Thyroid gland (tissue), 4 donors: ENCODE results near the gene HELLS. TPM values are rescaled to one million over a fixed set of nuclear protein-coding genes. Genes with fewer than 3 reads are reported as not detected.

Source experiments
- DNase-seq, 2 donors: peaks; one replicate each; pipeline ENCODE4 v3.0.0-alpha.2; 2019
- H3K27ac ChIP-seq, 3 donors: fragments of 200-600 bp; sonication (generic); 1 replicate in 2 of 3; 2 replicates in 1 of 3; pipeline ENCODE4 v1.5.1; 2016 to 2019; ENCODE audit warnings: mild to moderate bottlenecking in 1 of 3, moderate library complexity in 1 of 3
- H3K27me3 ChIP-seq: fragments of 200-600 bp; sonication (generic); one replicate; pipeline ENCODE4 v1.5.1; 2019
- H3K36me3 ChIP-seq, 2 donors: fragments of 200-600 bp; sonication (generic); one replicate each; pipeline ENCODE4 v1.5.1; 2016 to 2019
- H3K4me1 ChIP-seq, 2 donors: fragments of 200-600 bp; sonication (generic); one replicate each; pipeline ENCODE4 v1.5.1; 2017 to 2019
- H3K4me3 ChIP-seq, 3 donors: fragments of 200-600 bp; sonication (generic); replicated peaks in 1 of 3; 1 replicate in 2 of 3; 2 replicates in 1 of 3; pipeline ENCODE4 v1.5.1; 2016; ENCODE audit warnings: mild to moderate bottlenecking in 1 of 3
- H3K9me3 ChIP-seq: fragments of 200-600 bp; sonication (generic); one replicate; pipeline ENCODE4 v1.5.1; 2017
- POLR2A ChIP-seq, 2 donors: fragments of 450-650 bp; IDR thresholded peaks; one replicate each; pipeline ENCODE4 v1.6.1; 2017; ENCODE audit warnings: antibody characterized with exemption in 2 of 2, mild to moderate bottlenecking in 2 of 2, moderate library complexity in 1 of 2
- WGBS, 2 donors: methylation state at CpG; one replicate each; pipeline ENCODE4 v1.1.5; 2017; 5-methylcytosine and 5-hydroxymethylcytosine counted together
- intact Hi-C: fragments of 100-400 bp; cut with DNase I; formaldehyde crosslinking; loops from one replicate; pipeline ENCODE4 v1.15.1; 2023
- total RNA-seq, 4 donors: library from RNA; depleted of rRNA; stranded (reverse); fragments of >200 nt; gene quantifications; one replicate each; pipeline ENCODE4 v1.2.3, GENCODE V29; 2016
- TF ChIP-seq, protein P1 (sequence below), 6 experiments: fragments of 200-600 bp in 3 of 6; fragments of 450-650 bp in 3 of 6; sonication (generic) in 3 of 6; IDR thresholded peaks; one replicate each; pipeline ENCODE4 v1.5.1; 2016 to 2019; ENCODE audit warnings: antibody characterized with exemption in 6 of 6, mild to moderate bottlenecking in 2 of 6, inconsistent platforms in 1 of 6, moderate library complexity in 1 of 6

HELLS gene
- total RNA-seq: 10 to 100 TPM in 1 of 4 donors, 1 to 10 TPM in 3; 2.7 to 11.2 (median 8.4) TPM

DNA sequence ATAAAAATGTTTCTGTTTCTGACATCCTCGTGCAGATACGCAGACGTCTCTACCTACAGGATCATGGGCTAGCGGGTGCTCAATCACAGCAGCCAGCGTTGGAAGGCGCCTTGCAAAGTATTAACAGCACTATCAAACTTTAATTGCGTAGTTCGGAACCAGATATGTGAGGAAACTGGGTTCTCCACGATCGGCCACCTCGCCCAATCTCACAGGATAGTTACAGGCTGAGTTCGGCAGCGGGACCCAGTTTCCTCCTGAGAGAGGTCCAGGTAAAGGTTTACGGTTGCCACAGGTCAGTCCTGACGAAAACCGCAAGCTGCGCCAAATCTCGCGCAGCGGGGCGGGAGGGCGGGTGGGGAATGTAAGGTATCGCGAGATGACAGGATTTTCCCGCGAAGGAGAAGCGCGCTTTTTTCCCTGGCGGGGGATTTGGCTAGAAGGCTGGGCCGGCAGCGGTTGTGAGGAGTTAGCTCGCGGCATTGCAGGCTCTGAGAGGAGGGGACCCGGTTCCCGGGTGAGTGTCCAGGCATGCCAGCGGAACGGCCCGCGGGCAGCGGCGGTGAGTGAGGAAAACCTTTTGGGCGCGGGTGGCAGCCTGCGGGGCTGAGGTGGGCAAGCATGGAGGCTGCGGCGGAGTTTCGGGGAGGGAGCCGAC, at the start of gene HELLS:
Gene HELLS (plus strand): TSS at position 398 of the 658 bp plus-strand sequence. CDS start 134 bp downstream, at position 532.
- H3K4me1 ChIP-seq: peaks cover 0 to 14% of the 10 kb centered on the region in 2 donors
- peak; percentile 77 to 86 for DNase-seq
- intact Hi-C loops: no loop called here
- peak within 1 kb of the TSS in 2 of 3 donors; percentile 29 to 46 for H3K27ac ChIP-seq
- H3K4me3 ChIP-seq: peak within 1 kb of the TSS; percentile 11 to 62 (median 61)
- H3K27me3 ChIP-seq: no peaks in the 10 kb centered on the region
- 0 to 1% methylated on average over 32 to 37 of the region's 48 CpGs for WGBS, 2 donors
- TF ChIP-seq, protein P1, sequence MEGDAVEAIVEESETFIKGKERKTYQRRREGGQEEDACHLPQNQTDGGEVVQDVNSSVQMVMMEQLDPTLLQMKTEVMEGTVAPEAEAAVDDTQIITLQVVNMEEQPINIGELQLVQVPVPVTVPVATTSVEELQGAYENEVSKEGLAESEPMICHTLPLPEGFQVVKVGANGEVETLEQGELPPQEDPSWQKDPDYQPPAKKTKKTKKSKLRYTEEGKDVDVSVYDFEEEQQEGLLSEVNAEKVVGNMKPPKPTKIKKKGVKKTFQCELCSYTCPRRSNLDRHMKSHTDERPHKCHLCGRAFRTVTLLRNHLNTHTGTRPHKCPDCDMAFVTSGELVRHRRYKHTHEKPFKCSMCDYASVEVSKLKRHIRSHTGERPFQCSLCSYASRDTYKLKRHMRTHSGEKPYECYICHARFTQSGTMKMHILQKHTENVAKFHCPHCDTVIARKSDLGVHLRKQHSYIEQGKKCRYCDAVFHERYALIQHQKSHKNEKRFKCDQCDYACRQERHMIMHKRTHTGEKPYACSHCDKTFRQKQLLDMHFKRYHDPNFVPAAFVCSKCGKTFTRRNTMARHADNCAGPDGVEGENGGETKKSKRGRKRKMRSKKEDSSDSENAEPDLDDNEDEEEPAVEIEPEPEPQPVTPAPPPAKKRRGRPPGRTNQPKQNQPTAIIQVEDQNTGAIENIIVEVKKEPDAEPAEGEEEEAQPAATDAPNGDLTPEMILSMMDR (IDR thresholded peaks at IDR 0.05): peak in 1 of 6 experiments; percentile 11
- TF ChIP-seq POLR2A (IDR thresholded peaks at IDR 0.05): peak in 1 of 2 donors; percentile 31
- no peaks in the 10 kb centered on the region for H3K9me3 ChIP-seq
- H3K36me3 ChIP-seq: no peaks in the 10 kb centered on the region

DNA sequence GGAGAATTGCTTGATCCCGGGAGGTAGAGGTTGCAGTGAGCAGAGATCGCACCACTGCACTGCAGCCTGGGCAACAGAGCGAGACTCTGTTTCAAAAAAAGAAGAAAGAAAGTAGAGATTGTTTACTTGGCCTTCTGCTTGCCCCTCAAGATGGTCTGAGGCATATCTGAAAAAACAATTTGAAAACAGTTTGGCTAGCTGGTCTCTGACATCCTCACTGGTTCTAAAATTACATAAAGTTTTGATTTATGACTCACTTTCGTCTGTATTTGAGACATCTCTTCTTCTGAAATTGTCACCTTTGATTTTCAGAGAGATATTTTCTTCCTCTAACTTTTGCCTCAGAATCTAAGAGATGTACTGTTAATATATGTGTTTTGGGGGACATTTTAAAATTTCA, 49.6 kb upstream of the HELLS start:
- intact Hi-C loops: no loop called here
- no peak overlapping the region for H3K4me3 ChIP-seq
- 79 to 82% methylated on average over 4 of the region's 4 CpGs for WGBS, 2 donors
- no peak overlapping the region for H3K27ac ChIP-seq
- peaks cover 0 to under 1% of the 10 kb centered on the region in 2 donors for H3K4me1 ChIP-seq
- H3K27me3 ChIP-seq: no peaks in the 10 kb centered on the region
- H3K9me3 ChIP-seq: no peaks in the 10 kb centered on the region
- no peak for TF ChIP-seq POLR2A (IDR thresholded peaks at IDR 0.05)
- TF ChIP-seq, protein P1 (IDR thresholded peaks at IDR 0.05): no peak
- no peaks in the 10 kb centered on the region for H3K36me3 ChIP-seq
- no peak for DNase-seq

DNA sequence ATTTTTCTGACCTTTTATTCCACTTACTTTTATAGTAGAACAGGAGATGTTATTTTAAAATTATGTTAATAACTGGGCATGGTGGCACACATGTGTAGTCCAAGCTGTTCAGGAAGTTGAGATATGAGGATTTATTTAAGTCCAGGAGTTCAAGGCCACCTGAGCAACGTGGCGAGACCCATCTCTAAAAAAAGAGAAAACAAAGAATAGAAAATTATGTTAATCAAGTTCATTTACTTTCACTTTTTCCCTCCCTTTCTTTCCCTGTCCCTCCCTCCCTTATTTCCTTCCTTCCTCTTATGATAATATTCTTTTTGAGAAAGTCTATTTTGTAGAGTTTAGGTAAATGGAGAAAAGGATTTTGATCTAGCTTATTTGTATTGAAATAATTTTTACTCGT, 48.9 kb upstream of the HELLS start:
- H3K36me3 ChIP-seq: no peaks in the 10 kb centered on the region
- no peak overlapping the region for H3K4me3 ChIP-seq
- no peaks in the 10 kb centered on the region for H3K27me3 ChIP-seq
- intact Hi-C loops: no loop called here
- DNase-seq: no peak
- 70 to 82% methylated on average over 3 of the region's 3 CpGs for WGBS, 2 donors
- H3K9me3 ChIP-seq: no peaks in the 10 kb centered on the region
- no peak overlapping the region for H3K27ac ChIP-seq
- TF ChIP-seq, protein P1 (IDR thresholded peaks at IDR 0.05): no peak
- no peak for TF ChIP-seq POLR2A (IDR thresholded peaks at IDR 0.05)
- H3K4me1 ChIP-seq: no peaks in the 10 kb centered on the region

DNA sequence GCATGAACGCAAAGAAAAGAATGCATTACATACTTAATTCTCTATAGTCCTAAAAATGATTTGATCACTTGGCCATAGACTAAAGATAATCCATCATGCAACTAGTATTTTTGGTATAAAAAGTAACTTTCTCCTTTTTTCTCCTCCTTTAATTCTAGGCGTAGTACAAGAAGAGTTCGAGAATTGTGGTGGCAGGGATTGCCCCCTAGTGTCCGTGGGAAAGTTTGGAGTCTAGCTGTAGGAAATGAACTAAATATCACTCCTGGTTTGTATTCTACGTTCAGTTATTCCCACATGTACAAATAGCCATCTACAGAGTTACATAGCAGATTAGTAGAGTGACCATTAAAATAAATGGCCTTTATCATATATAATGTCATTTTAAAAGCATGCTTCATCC, 45.5 kb upstream of the HELLS start:
- H3K9me3 ChIP-seq: no peaks in the 10 kb centered on the region
- no peaks in the 10 kb centered on the region for H3K36me3 ChIP-seq
- no peak overlapping the region for H3K27ac ChIP-seq
- no peak for DNase-seq
- whole genome bisulfite sequencing, 2 donors: 74 to 75% methylated on average over 5 of the region's 5 CpGs
- TF ChIP-seq, protein P1 (IDR thresholded peaks at IDR 0.05): no peak
- no peak for TF ChIP-seq POLR2A (IDR thresholded peaks at IDR 0.05)
- H3K4me1 ChIP-seq: no peaks in the 10 kb centered on the region
- H3K27me3 ChIP-seq: no peaks in the 10 kb centered on the region
- no peak overlapping the region for H3K4me3 ChIP-seq
- intact Hi-C loops: no loop called here
